HG02642 (cell line): Measurements from ENCODE around the gene NCOA3.
"Not testable (repeated sequence)": the region's sequence is repeated elsewhere in the genome, so short reads cannot be mapped to it uniquely, and the experiment has no call there.

Experiments used
- ATAC-seq: cut with Tn5 transposase; IDR thresholded peaks from one replicate; pipeline ENCODE4 v1.9.1; 2021; ENCODE audit warnings: mild to moderate bottlenecking; ENCODE audit not compliant: unreplicated experiment, poor library complexity

NCOA3 gene

GRCh38 chr20:47498606-47499005 is 3.1 kb upstream of the NCOA3 start:
- no peak for ATAC-seq

- ATAC-seq = no peak
Measured at GRCh38 chr20:47499053-47499452, 2.6 kb upstream of the NCOA3 start.

- not testable (repeated sequence) for ATAC-seq
Measured at GRCh38 chr20:47500082-47500481, 1.6 kb upstream of the NCOA3 start.

- ATAC-seq = no peak
Measured at GRCh38 chr20:47500554-47500953, 1.1 kb upstream of the NCOA3 start.

GRCh38 chr20:47501116-47501481 is 588 bp upstream of the NCOA3 start:
- ATAC-seq = peak; percentile 1

GRCh38 chr20:47502271-47503239 is 868 bp downstream of the NCOA3 start:
- peak; percentile 15 for ATAC-seq

- ATAC-seq = no peak
Measured at GRCh38 chr20:47503685-47504084, 2.0 kb downstream of the NCOA3 start.

GRCh38 chr20:47506335-47506734 is 4.6 kb downstream of the NCOA3 start:
- no peak for ATAC-seq

GRCh38 chr20:47506850-47507249 is 5.2 kb downstream of the NCOA3 start:
- no peak for ATAC-seq

- not testable (repeated sequence) for ATAC-seq
Measured at GRCh38 chr20:47507275-47507981, 5.7 kb downstream of the NCOA3 start.

GRCh38 chr20:47508278-47508677 is 6.6 kb downstream of the NCOA3 start:
- ATAC-seq = no peak

- ATAC-seq = no peak
Measured at GRCh38 chr20:47509104-47509661, 7.5 kb downstream of the NCOA3 start.

GRCh38 chr20:47509685-47510084 is 8.0 kb downstream of the NCOA3 start:
- no peak for ATAC-seq

GRCh38 chr20:47515843-47516242 is 14.2 kb downstream of the NCOA3 start:
- no peak for ATAC-seq

GRCh38 chr20:47521059-47521808 is 19.5 kb downstream of the NCOA3 start:
- ATAC-seq = no peak

GRCh38 chr20:47524015-47524784 is 22.5 kb downstream of the NCOA3 start:
- no peak for ATAC-seq

- ATAC-seq = no peak
Measured at GRCh38 chr20:47527004-47527800, 25.5 kb downstream of the NCOA3 start.

- no peak for ATAC-seq
Measured at GRCh38 chr20:47529840-47530239, 28.2 kb downstream of the NCOA3 start.

- no peak for ATAC-seq
Measured at GRCh38 chr20:47531458-47531857, 29.8 kb downstream of the NCOA3 start.
